ENCODE data around the gene NETO2.
"Not testable (repeated sequence)": the region's sequence is repeated elsewhere in the genome, so short reads cannot be mapped to it uniquely, and the experiment has no call there.

NETO2 gene

GRCh38 chr16:47059991-47060390 is 83.8 kb downstream of the NETO2 start:
- no peak for TF ChIP-seq POLR2A (IDR thresholded peaks at IDR 0.05; ENCODE audit: low read depth, low read length)
- no peak for TF ChIP-seq POLR2AphosphoS5 (IDR thresholded peaks at IDR 0.05; ENCODE audit: low read depth, low read length)
- no peak for TF ChIP-seq TAF1 (IDR thresholded peaks at IDR 0.05; ENCODE audit: borderline replicate concordance, low read depth, low read length)
- FAIRE-seq (no peak), DNase-seq (ENCODE audit: insufficient read length) (no peak)

GRCh38 chr16:47059130-47059529 is 84.6 kb downstream of the NETO2 start:
- DNase-seq (ENCODE audit: insufficient read length); FAIRE-seq: not testable (repeated sequence)

GRCh38 chr16:47058295-47059086 is 85.3 kb downstream of the NETO2 start:
- TF ChIP-seq TAF1 (IDR thresholded peaks at IDR 0.05; ENCODE audit: borderline replicate concordance, low read depth, low read length) = no peak
- DNase-seq (ENCODE audit: insufficient read length) (no peak), FAIRE-seq (no peak)

GRCh38 chr16:47057630-47057993 is 86.1 kb downstream of the NETO2 start:
- TF ChIP-seq POLR2AphosphoS5 (IDR thresholded peaks at IDR 0.05; ENCODE audit: low read depth, low read length) = no peak
- TF ChIP-seq TAF1 (IDR thresholded peaks at IDR 0.05; ENCODE audit: borderline replicate concordance, low read depth, low read length) = no peak
- TF ChIP-seq POLR2A (IDR thresholded peaks at IDR 0.05; ENCODE audit: low read depth, low read length) = no peak
- DNase-seq (ENCODE audit: insufficient read length) = no peak
- no peak for FAIRE-seq

GRCh38 chr16:47056688-47057629 is 86.8 kb downstream of the NETO2 start:
- DNase-seq (ENCODE audit: insufficient read length) (no peak), FAIRE-seq (no peak)
- TF ChIP-seq POLR2A (IDR thresholded peaks at IDR 0.05; ENCODE audit: low read depth, low read length) = no peak
- no peak for TF ChIP-seq TAF1 (IDR thresholded peaks at IDR 0.05; ENCODE audit: borderline replicate concordance, low read depth, low read length)

- DNase-seq (ENCODE audit: insufficient read length); FAIRE-seq: not testable (repeated sequence)
These were observed 87.7 kb downstream of the NETO2 start for GRCh38 chr16:47056061-47056460.

- TF ChIP-seq TAF1 (IDR thresholded peaks at IDR 0.05; ENCODE audit: borderline replicate concordance, low read depth, low read length) = no peak
- TF ChIP-seq POLR2A (IDR thresholded peaks at IDR 0.05; ENCODE audit: low read depth, low read length) = no peak
- no peak for TF ChIP-seq POLR2AphosphoS5 (IDR thresholded peaks at IDR 0.05; ENCODE audit: low read depth, low read length)
- no peak for FAIRE-seq
- no peak for DNase-seq (ENCODE audit: insufficient read length)
These were observed 88.4 kb downstream of the NETO2 start for GRCh38 chr16:47055136-47055885.

- FAIRE-seq (no peak), DNase-seq (ENCODE audit: insufficient read length) (no peak)
- TF ChIP-seq POLR2A (IDR thresholded peaks at IDR 0.05; ENCODE audit: low read depth, low read length) = no peak
- no peak for TF ChIP-seq TAF1 (IDR thresholded peaks at IDR 0.05; ENCODE audit: borderline replicate concordance, low read depth, low read length)
- TF ChIP-seq POLR2AphosphoS5 (IDR thresholded peaks at IDR 0.05; ENCODE audit: low read depth, low read length) = no peak
These were observed 89.4 kb downstream of the NETO2 start for GRCh38 chr16:47054306-47054705.

- TF ChIP-seq TAF1 (IDR thresholded peaks at IDR 0.05; ENCODE audit: borderline replicate concordance, low read depth, low read length) (no peak), POLR2A (IDR thresholded peaks at IDR 0.05; ENCODE audit: low read depth, low read length) (no peak), POLR2AphosphoS5 (IDR thresholded peaks at IDR 0.05; ENCODE audit: low read depth, low read length) (no peak)
- no peak for DNase-seq (ENCODE audit: insufficient read length)
- FAIRE-seq = no peak
These were observed 89.8 kb downstream of the NETO2 start for GRCh38 chr16:47053895-47054294.

GRCh38 chr16:47052666-47053640 is 90.8 kb downstream of the NETO2 start:
- no peak for TF ChIP-seq POLR2AphosphoS5 (IDR thresholded peaks at IDR 0.05; ENCODE audit: low read depth, low read length)
- no peak for TF ChIP-seq TAF1 (IDR thresholded peaks at IDR 0.05; ENCODE audit: borderline replicate concordance, low read depth, low read length)
- no peak for TF ChIP-seq POLR2A (IDR thresholded peaks at IDR 0.05; ENCODE audit: low read depth, low read length)
- DNase-seq (ENCODE audit: insufficient read length) (no peak), FAIRE-seq (no peak)

GRCh38 chr16:47051031-47051430 is 92.7 kb downstream of the NETO2 start:
- FAIRE-seq (no peak), DNase-seq (ENCODE audit: insufficient read length) (no peak)
- TF ChIP-seq POLR2A (IDR thresholded peaks at IDR 0.05; ENCODE audit: low read depth, low read length) (no peak), TAF1 (IDR thresholded peaks at IDR 0.05; ENCODE audit: borderline replicate concordance, low read depth, low read length) (no peak), POLR2AphosphoS5 (IDR thresholded peaks at IDR 0.05; ENCODE audit: low read depth, low read length) (no peak)

Measured in GM12892 (cell line).